Middle frontal gyrus (tissue), 1 donor: ENCODE measurements around the gene SPOCK1.
A peak's percentile ranks its signal among the peaks of the same experiment; 100 is the strongest.

ENCODE experiments used
- DNase-seq: peaks from one replicate; pipeline ENCODE4 v3.0.0-alpha.2; 2015; ENCODE audit warnings: low spot score; ENCODE audit errors: extremely low spot score

The SPOCK1 gene

GRCh38 chr5:137034213-137034612 is 464.9 kb downstream of the SPOCK1 start:
- no peak for DNase-seq

- DNase-seq: no peak
Measured at GRCh38 chr5:137032929-137033328, 466.2 kb downstream of the SPOCK1 start.

GRCh38 chr5:137027758-137028157 is 471.4 kb downstream of the SPOCK1 start:
- DNase-seq: no peak

GRCh38 chr5:137026296-137026695 is 472.8 kb downstream of the SPOCK1 start:
- DNase-seq: no peak

- DNase-seq: no peak
Measured at GRCh38 chr5:137024044-137024443, 475.1 kb downstream of the SPOCK1 start.

- DNase-seq: no peak
Measured at GRCh38 chr5:137023371-137023770, 475.8 kb downstream of the SPOCK1 start.

- DNase-seq: no peak
Measured at GRCh38 chr5:137022725-137023124, 476.4 kb downstream of the SPOCK1 start.

GRCh38 chr5:137022043-137022442 is 477.1 kb downstream of the SPOCK1 start:
- DNase-seq: peak; percentile 30

GRCh38 chr5:137019229-137019628 is 479.9 kb downstream of the SPOCK1 start:
- DNase-seq: no peak

GRCh38 chr5:137016783-137017324 is 482.3 kb downstream of the SPOCK1 start:
- no peak for DNase-seq

GRCh38 chr5:137015540-137016116 is 483.5 kb downstream of the SPOCK1 start:
- DNase-seq: no peak

GRCh38 chr5:137014731-137015130 is 484.4 kb downstream of the SPOCK1 start:
- DNase-seq: no peak

- DNase-seq: no peak
Measured at GRCh38 chr5:137010226-137010625, 488.9 kb downstream of the SPOCK1 start.

- DNase-seq: no peak
Measured at GRCh38 chr5:137004279-137004678, 494.8 kb downstream of the SPOCK1 start.

- no peak for DNase-seq
Measured at GRCh38 chr5:137001026-137001569, 498.0 kb downstream of the SPOCK1 start.

GRCh38 chr5:136999787-137000186 is 499.3 kb downstream of the SPOCK1 start:
- no peak for DNase-seq

- no peak for DNase-seq
Measured at GRCh38 chr5:136998854-136999357, 500.2 kb downstream of the SPOCK1 start.

- DNase-seq: no peak
Measured at GRCh38 chr5:136994154-136994553, 505.0 kb downstream of the SPOCK1 start.

GRCh38 chr5:136992796-136993489 is 506.2 kb downstream of the SPOCK1 start:
- no peak for DNase-seq

GRCh38 chr5:136985785-136986475 is 513.2 kb downstream of the SPOCK1 start:
- no peak for DNase-seq

- DNase-seq: no peak
Measured at GRCh38 chr5:136984772-136985446, 514.2 kb downstream of the SPOCK1 start.
